SK-N-SH (cell line): ENCODE results near the gene FLACC1. TPM values are rescaled to one million over a fixed set of nuclear protein-coding genes. Genes with fewer than 3 reads are reported as not detected.

Source experiments
- CTCF ChIA-PET: fragments of 300-600, 350-600 bp; formaldehyde crosslinking; extraction: SDS; loops from one replicate; lab custom pipeline; 2021; lab: Yijun Ruan, JAX
- POLR2A ChIA-PET: fragments of 350-600 bp; sonication (Branson Sonifier 250); formaldehyde crosslinking; extraction: SDS; loops from one replicate; lab custom pipeline; 2020; ENCODE audit warnings: antibody characterized with exemption, inconsistent platforms; lab: Yijun Ruan, JAX
- DNase-seq: peaks from one replicate; pipeline ENCODE4 v3.0.0; 2012
- H2AFZ ChIP-seq: fragments of 200-600 bp; sonication (generic); 2 replicates; pipeline ENCODE4 v1.8.1; 2016; ENCODE audit warnings: antibody characterized with exemption, mild to moderate bottlenecking, low read depth
- H3F3A ChIP-seq: fragments of 200-600 bp; sonication (generic); replicated peaks from 2 replicates; pipeline ENCODE3; 2016; ENCODE audit warnings: antibody characterized with exemption, mild to moderate bottlenecking; ENCODE audit not compliant: insufficient read depth
- H3K27ac ChIP-seq, 2 experiments: fragments of 200-500 bp in 1 of 2; fragments of 200-600 bp in 1 of 2; sonication (Bioruptor generic) in 1 of 2; sonication (generic), shearing (Covaris generic) in 1 of 2; 2 replicates each; pipeline versions ENCODE4 v1.5.1 to v1.6.1; 2014 to 2016; ENCODE audit warnings: low read depth in 2 of 2, inconsistent platforms in 1 of 2, low read length in 1 of 2, mild to moderate bottlenecking in 1 of 2, mixed read lengths in 1 of 2
- H3K27me3 ChIP-seq: fragments of 200-600 bp; sonication (generic), shearing (Covaris generic); 2 replicates; pipeline ENCODE4 v1.6.1; 2016; ENCODE audit warnings: mixed run types; ENCODE audit not compliant: insufficient read depth
- H3K36me3 ChIP-seq, 2 experiments: fragments of 200-500 bp in 1 of 2; fragments of 200-600 bp in 1 of 2; sonication (Bioruptor generic) in 1 of 2; sonication (generic) in 1 of 2; replicated peaks in 1 of 2; 2 replicates each; pipeline versions ENCODE3 to v1.5.1; 2014 to 2016; ENCODE audit warnings: low read length in 1 of 2, mild to moderate bottlenecking in 1 of 2; ENCODE audit not compliant: insufficient read depth in 2 of 2, control insufficient read depth in 1 of 2
- H3K4me1 ChIP-seq, 2 experiments: fragments of 200-500 bp in 1 of 2; fragments of 200-600 bp in 1 of 2; sonication (Bioruptor generic) in 1 of 2; sonication (generic), shearing (Covaris generic) in 1 of 2; 2 replicates each; pipeline versions ENCODE4 v1.5.1 to v1.6.1; 2014 to 2016; ENCODE audit warnings: low read depth in 1 of 2, low read length in 1 of 2, mixed run types in 1 of 2; ENCODE audit not compliant: insufficient read depth in 2 of 2, control insufficient read depth in 1 of 2
- H3K4me2 ChIP-seq: fragments of 200-600 bp; sonication (generic), shearing (Covaris generic); 2 replicates; pipeline ENCODE4 v1.6.1; 2017; ENCODE audit warnings: mixed run types
- H3K4me3 ChIP-seq, 2 experiments: fragments of 200-500 bp in 1 of 2; fragments of 200-600 bp in 1 of 2; sonication (Bioruptor generic) in 1 of 2; sonication (generic), shearing (Covaris generic) in 1 of 2; 2 replicates each; pipeline versions ENCODE4 v1.5.1 to v1.8.1; 2014 to 2016; ENCODE audit warnings: low read depth in 2 of 2, inconsistent platforms in 1 of 2, low read length in 1 of 2, mild to moderate bottlenecking in 1 of 2, mixed read lengths in 1 of 2, moderate library complexity in 1 of 2
- H3K79me2 ChIP-seq: fragments of 200-600 bp; sonication (generic); 2 replicates; pipeline ENCODE4 v1.8.1; 2017; ENCODE audit warnings: mild to moderate bottlenecking; ENCODE audit not compliant: insufficient read depth
- H3K9ac ChIP-seq: fragments of 200-600 bp; sonication (generic); 2 replicates; pipeline ENCODE4 v1.6.1; 2017; ENCODE audit warnings: mixed run types
- H3K9me2 ChIP-seq: fragments of 200-600 bp; sonication (generic); 2 replicates; pipeline ENCODE4 v1.6.1; 2017; ENCODE audit warnings: mixed run types
- H3K9me3 ChIP-seq: fragments of 200-600 bp; sonication (generic); 2 replicates; pipeline ENCODE4 v1.6.1; 2017; ENCODE audit warnings: mixed run types, mild to moderate bottlenecking, moderate library complexity
- H4K20me1 ChIP-seq: fragments of 200-600 bp; sonication (generic); 2 replicates; pipeline ENCODE4 v1.6.1; 2017; ENCODE audit warnings: mild to moderate bottlenecking, mixed run types; ENCODE audit not compliant: insufficient read depth
- CHD2 ChIP-seq: fragments of 150-350 bp; IDR thresholded peaks from 2 replicates; pipeline ENCODE4 v1.6.1; 2018; ENCODE audit warnings: low read length; ENCODE audit not compliant: partially characterized antibody
- ELF1 ChIP-seq: IDR thresholded peaks from 2 replicates; pipeline ENCODE4 v1.4.0; 2012
- FOXJ3 ChIP-seq: sonication (generic); formaldehyde crosslinking; IDR thresholded peaks from 2 replicates; pipeline ENCODE4 v1.5.1; 2020; ENCODE audit warnings: mild to moderate bottlenecking, missing genetic modification reagents
- FOXM1 ChIP-seq: IDR thresholded peaks from 2 replicates; pipeline ENCODE4 v1.4.0; 2012; ENCODE audit warnings: low read depth, mild to moderate bottlenecking
- GABPA ChIP-seq: IDR thresholded peaks from 2 replicates; pipeline ENCODE4 v1.4.0; 2012; ENCODE audit warnings: low read depth, mild to moderate bottlenecking
- GATA2 ChIP-seq: sonication (generic); formaldehyde crosslinking; IDR thresholded peaks from 2 replicates; pipeline ENCODE4 v1.5.0; 2020; ENCODE audit warnings: mild to moderate bottlenecking, missing genetic modification reagents
- MEF2A ChIP-seq: IDR thresholded peaks from 2 replicates; pipeline ENCODE4 v1.4.0; 2012; ENCODE audit warnings: low read depth, borderline replicate concordance
- MXI1 ChIP-seq: IDR thresholded peaks from 2 replicates; pipeline ENCODE4 v1.6.1; 2012; ENCODE audit warnings: mild to moderate bottlenecking, low read depth, low read length, improper control_type of control experiment
- RFX5 ChIP-seq: IDR thresholded peaks from 2 replicates; pipeline ENCODE4 v1.6.1; 2012; ENCODE audit warnings: mild to moderate bottlenecking, improper control_type of control experiment, low read length
- SIN3A ChIP-seq: IDR thresholded peaks from 2 replicates; pipeline ENCODE4 v1.6.1; 2012; ENCODE audit warnings: low read depth, mild to moderate bottlenecking, low read length, moderate library complexity, borderline replicate concordance
- TCF12 ChIP-seq: IDR thresholded peaks from 2 replicates; pipeline ENCODE4 v1.4.0; 2012
- TEAD4 ChIP-seq: IDR thresholded peaks from 2 replicates; pipeline ENCODE4 v1.4.0; 2012; ENCODE audit warnings: mild to moderate bottlenecking, borderline replicate concordance; ENCODE audit not compliant: insufficient read depth
- YY1 ChIP-seq: IDR thresholded peaks from 2 replicates; pipeline ENCODE4 v1.4.0; 2012; ENCODE audit warnings: low read depth, mild to moderate bottlenecking
- WGBS: methylation state at CpG from one replicate; pipeline ENCODE4 v1.1.6; 2017; ENCODE audit warnings: low lambda C conversion rate; 5-methylcytosine and 5-hydroxymethylcytosine counted together
- polyA plus RNA-seq, 3 experiments: library from polyadenylated mRNA; depleted of rRNA; stranded (reverse); fragments of >200 nt; gene quantifications; 2 replicates each; pipeline ENCODE4 v1.2.3, GENCODE V29; 2012
- TF ChIP-seq, protein P1 (sequence below): IDR thresholded peaks from 2 replicates; pipeline ENCODE4 v1.6.1; 2012; ENCODE audit warnings: mild to moderate bottlenecking, low read depth, low read length, moderate library complexity
- TF ChIP-seq, protein P2 (sequence below): IDR thresholded peaks from 2 replicates; pipeline ENCODE4 v1.4.0; 2012; ENCODE audit warnings: low read depth, borderline replicate concordance

The FLACC1 gene
- polyA plus RNA-seq, 1 of the 3 experiments (the other 2 are of a cell fraction) = 0.35 TPM

DNA sequence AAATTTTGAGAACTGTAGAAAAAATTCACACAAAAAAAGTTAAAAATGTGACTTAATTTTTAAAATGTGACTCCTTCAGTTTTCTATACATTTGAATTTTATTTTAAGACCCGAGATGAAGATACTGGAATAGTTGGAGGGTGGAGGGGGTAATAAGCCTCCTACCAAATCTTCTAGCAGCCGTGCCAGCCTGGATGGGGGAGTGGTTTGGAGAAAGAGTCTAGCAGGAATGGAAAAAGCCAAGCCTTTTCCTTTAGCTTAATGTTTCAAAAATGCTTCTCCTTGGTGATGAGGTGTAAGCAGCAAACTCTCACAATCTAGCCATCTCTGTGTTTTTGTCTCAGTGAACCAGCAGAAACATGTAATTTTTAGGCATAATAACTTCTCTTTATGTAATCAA is 82.1 kb downstream of the FLACC1 start:
- no peak overlapping the region for H2AFZ ChIP-seq
- no peaks in the 10 kb centered on the region for H3K27me3 ChIP-seq
- no peak overlapping the region for H3K4me3 ChIP-seq
- TF ChIP-seq YY1 = no peak
- H3F3A ChIP-seq = peaks cover 3% of the 10 kb centered on the region
- H3K27ac ChIP-seq = no peak overlapping the region
- no peak overlapping the region for H3K9ac ChIP-seq
- H4K20me1 ChIP-seq = no peaks in the 10 kb centered on the region
- no peaks in the 10 kb centered on the region for H3K9me2 ChIP-seq
- no peaks in the 10 kb centered on the region for H3K9me3 ChIP-seq
- ChIA-PET POLR2A (no interaction called here), CTCF (interaction anchor here (0.7 to 1.5 kb wide), 4 partner anchors 9 to 90 kb away, joined by 3 to 5 read pairs (median 4); no protein-coding TSS in a partner anchor)
- H3K79me2 ChIP-seq = no peaks in the 10 kb centered on the region
- 90% methylated on average over 2 of the region's 2 CpGs for WGBS
- H3K4me2 ChIP-seq = no peak overlapping the region
- no peaks in the 10 kb centered on the region for H3K4me1 ChIP-seq
- H3K36me3 ChIP-seq = peaks cover 17 to 40% of the 10 kb centered on the region in 2 experiments
- no peak for DNase-seq

DNA sequence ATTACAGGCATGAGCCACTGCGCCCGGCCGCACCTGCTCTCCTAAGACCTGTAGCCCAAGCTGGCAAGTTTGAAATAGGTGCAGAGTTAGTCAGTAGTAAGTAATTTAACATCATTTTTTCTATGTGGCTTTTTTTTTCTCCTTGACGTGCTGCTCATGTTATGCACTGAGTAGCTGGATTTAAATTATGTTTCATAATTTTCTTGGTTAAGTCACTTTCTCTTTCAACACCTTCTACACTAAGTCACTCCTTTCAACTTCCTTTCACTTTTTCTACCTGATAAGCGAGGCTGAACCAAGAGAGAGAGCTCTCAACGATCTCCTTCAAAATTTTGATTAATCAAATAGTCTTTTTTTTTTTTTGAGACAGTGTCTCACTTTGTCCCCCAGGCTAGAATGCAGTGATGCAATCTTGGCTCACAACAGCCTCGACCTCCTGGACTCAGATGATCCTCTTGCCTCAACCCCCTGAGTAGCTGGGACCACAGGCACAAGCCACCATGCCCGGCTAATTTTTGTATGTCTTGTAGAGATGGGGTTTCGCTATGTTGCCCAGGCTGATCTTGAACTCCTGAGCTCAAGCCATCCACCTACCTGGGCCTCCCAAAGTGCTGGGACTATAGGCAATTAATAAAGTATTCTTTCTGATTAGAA is 83.7 kb downstream of the FLACC1 start:
- Histone ChIP-seq H3K27me3 (no peaks in the 10 kb centered on the region), H3K4me1 (no peaks in the 10 kb centered on the region), H3K4me2 (no peak overlapping the region), H3F3A (peaks cover 3% of the 10 kb centered on the region), H3K79me2 (no peaks in the 10 kb centered on the region), H3K9me2 (no peaks in the 10 kb centered on the region), H3K27ac (no peak overlapping the region), H4K20me1 (no peaks in the 10 kb centered on the region), H3K9me3 (no peaks in the 10 kb centered on the region), H3K36me3 (peaks cover 11 to 43% of the 10 kb centered on the region in 2 experiments), H2AFZ (no peak overlapping the region), H3K9ac (no peak overlapping the region), H3K4me3 (no peak overlapping the region)
- CTCF ChIA-PET = no interaction called here
- TF ChIP-seq, protein P1, sequence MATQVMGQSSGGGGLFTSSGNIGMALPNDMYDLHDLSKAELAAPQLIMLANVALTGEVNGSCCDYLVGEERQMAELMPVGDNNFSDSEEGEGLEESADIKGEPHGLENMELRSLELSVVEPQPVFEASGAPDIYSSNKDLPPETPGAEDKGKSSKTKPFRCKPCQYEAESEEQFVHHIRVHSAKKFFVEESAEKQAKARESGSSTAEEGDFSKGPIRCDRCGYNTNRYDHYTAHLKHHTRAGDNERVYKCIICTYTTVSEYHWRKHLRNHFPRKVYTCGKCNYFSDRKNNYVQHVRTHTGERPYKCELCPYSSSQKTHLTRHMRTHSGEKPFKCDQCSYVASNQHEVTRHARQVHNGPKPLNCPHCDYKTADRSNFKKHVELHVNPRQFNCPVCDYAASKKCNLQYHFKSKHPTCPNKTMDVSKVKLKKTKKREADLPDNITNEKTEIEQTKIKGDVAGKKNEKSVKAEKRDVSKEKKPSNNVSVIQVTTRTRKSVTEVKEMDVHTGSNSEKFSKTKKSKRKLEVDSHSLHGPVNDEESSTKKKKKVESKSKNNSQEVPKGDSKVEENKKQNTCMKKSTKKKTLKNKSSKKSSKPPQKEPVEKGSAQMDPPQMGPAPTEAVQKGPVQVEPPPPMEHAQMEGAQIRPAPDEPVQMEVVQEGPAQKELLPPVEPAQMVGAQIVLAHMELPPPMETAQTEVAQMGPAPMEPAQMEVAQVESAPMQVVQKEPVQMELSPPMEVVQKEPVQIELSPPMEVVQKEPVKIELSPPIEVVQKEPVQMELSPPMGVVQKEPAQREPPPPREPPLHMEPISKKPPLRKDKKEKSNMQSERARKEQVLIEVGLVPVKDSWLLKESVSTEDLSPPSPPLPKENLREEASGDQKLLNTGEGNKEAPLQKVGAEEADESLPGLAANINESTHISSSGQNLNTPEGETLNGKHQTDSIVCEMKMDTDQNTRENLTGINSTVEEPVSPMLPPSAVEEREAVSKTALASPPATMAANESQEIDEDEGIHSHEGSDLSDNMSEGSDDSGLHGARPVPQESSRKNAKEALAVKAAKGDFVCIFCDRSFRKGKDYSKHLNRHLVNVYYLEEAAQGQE = no peak
- TF ChIP-seq GATA2 (CRISPR knock-in tag) (no peak), MEF2A (no peak), ELF1 (no peak), TCF12 (no peak), SIN3A (no peak), GABPA (no peak), TEAD4 (no peak), CHD2 (no peak), MXI1 (no peak), FOXM1 (no peak), FOXJ3 (no peak), RFX5 (no peak)
- TF ChIP-seq, protein P2, sequence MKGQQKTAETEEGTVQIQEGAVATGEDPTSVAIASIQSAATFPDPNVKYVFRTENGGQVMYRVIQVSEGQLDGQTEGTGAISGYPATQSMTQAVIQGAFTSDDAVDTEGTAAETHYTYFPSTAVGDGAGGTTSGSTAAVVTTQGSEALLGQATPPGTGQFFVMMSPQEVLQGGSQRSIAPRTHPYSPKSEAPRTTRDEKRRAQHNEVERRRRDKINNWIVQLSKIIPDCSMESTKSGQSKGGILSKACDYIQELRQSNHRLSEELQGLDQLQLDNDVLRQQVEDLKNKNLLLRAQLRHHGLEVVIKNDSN = no peak
- DNase-seq = no peak
- 89% methylated on average over 9 of the region's 9 CpGs for WGBS
- POLR2A ChIA-PET = no interaction called here
